Gastrocnemius medialis (tissue), 4 donors: ENCODE results near the gene FAM98C.

Experiments used
- CTCF ChIP-seq, 5 experiments: fragments of 450-650 bp in 3 of 5; fragments of 200-600 bp in 2 of 5; sonication (generic) in 2 of 5; IDR thresholded peaks in 4 of 5; conservative IDR thresholded peaks in 1 of 5; 1 replicate in 4 of 5; 2 replicates in 1 of 5; pipeline ENCODE4 v1.5.1; 2016 to 2019; ENCODE audit warnings: antibody characterized with exemption in 5 of 5, mild to moderate bottlenecking in 3 of 5, moderate library complexity in 3 of 5
- POLR2A ChIP-seq, 2 donors: fragments of 450-650 bp; IDR thresholded peaks; one replicate each; pipeline ENCODE4 v1.6.1; 2017; ENCODE audit warnings: antibody characterized with exemption in 2 of 2, mild to moderate bottlenecking in 2 of 2, moderate library complexity in 2 of 2

GRCh38 chr19:38386300-38386970 is 16.5 kb upstream of the FAM98C start:
- TF ChIP-seq CTCF (IDR thresholded peaks at IDR 0.05 in 4 of 5, conservative IDR thresholded peaks at IDR 0.05 in 1 of 5) (no peak), POLR2A (IDR thresholded peaks at IDR 0.05) (no peak)
